ENCODE measurements around the gene NYAP1.

GRCh38 chr7:100520138-100520537 lies 36.4 kb downstream of the NYAP1 start:
- no peak for TF ChIP-seq EZH2phosphoT487 (IDR thresholded peaks at IDR 0.05; ENCODE audit: low read depth, severe bottlenecking, unreplicated experiment)
- TF ChIP-seq EZH2 (IDR thresholded peaks at IDR 0.05; ENCODE audit: borderline replicate concordance): no peak
